ENCODE measurements around the gene SCP2. TPM values are rescaled to one million over a fixed set of nuclear protein-coding genes. Genes with fewer than 3 reads are reported as not detected.

Gene SCP2
- total RNA-seq, 1 donor from 2014 or later: 26.3 TPM

DNA sequence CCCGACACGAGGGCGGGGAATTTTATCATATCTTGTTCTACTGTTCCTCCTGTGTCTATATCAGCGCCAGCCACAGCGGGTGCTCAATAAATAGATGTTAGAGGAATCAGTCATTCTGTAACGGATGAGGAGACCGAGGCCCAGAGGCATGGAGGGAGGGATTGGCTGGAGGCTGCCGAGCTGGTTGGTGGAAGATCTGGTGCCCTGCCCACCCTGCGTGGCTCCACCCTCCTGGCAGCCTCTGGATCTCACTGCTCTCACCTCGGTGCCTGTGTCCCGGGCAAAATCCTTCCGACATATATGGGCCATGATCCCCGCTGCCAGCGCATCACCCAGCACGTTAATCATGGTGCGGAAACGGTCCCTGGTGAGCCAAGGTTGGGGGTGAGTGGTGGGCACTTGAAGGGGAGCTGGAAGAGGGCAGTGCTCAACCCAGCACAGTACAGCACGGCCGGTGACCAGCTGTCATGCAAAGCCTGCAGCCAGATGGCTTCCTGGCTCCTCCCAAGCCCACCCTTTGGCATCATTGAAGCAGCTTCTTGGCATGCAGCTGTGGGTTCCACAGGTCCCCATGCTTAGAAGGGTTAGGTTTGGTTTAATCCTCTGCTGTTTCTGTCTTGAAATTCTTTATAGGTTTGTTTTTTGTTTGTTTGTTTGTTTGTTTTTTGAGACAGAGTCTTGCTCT, 161.7 kb downstream of the SCP2 start:
- Histone ChIP-seq H3K27me3 (no peaks in the 10 kb centered on the region), H3K4me1 (no peaks in the 10 kb centered on the region), H3K36me3 (no peaks in the 10 kb centered on the region), H3K4me3 (no peak overlapping the region), H3K27ac (no peak overlapping the region), H3K9me3 (no peaks in the 10 kb centered on the region)
- no peak for DNase-seq (ENCODE audit: low spot score in 2 of 2)
- intact Hi-C loops (cut with DNase I): no loop called here
- TF ChIP-seq, protein P1, sequence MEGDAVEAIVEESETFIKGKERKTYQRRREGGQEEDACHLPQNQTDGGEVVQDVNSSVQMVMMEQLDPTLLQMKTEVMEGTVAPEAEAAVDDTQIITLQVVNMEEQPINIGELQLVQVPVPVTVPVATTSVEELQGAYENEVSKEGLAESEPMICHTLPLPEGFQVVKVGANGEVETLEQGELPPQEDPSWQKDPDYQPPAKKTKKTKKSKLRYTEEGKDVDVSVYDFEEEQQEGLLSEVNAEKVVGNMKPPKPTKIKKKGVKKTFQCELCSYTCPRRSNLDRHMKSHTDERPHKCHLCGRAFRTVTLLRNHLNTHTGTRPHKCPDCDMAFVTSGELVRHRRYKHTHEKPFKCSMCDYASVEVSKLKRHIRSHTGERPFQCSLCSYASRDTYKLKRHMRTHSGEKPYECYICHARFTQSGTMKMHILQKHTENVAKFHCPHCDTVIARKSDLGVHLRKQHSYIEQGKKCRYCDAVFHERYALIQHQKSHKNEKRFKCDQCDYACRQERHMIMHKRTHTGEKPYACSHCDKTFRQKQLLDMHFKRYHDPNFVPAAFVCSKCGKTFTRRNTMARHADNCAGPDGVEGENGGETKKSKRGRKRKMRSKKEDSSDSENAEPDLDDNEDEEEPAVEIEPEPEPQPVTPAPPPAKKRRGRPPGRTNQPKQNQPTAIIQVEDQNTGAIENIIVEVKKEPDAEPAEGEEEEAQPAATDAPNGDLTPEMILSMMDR (IDR thresholded peaks at IDR 0.05): no peak

GRCh38 chr1:53089478-53090226, 162.6 kb downstream of the SCP2 start:
- Histone ChIP-seq H3K36me3 (no peaks in the 10 kb centered on the region), H3K27me3 (no peaks in the 10 kb centered on the region), H3K4me3 (no peak overlapping the region), H3K27ac (no peak overlapping the region), H3K4me1 (no peaks in the 10 kb centered on the region), H3K9me3 (no peaks in the 10 kb centered on the region)
- TF ChIP-seq, protein P1 (IDR thresholded peaks at IDR 0.05): no peak
- no peak for DNase-seq (ENCODE audit: low spot score in 2 of 2)
- intact Hi-C loops (cut with DNase I): no loop called here

GRCh38 chr1:53090227-53091147, 163.4 kb downstream of the SCP2 start:
- Histone ChIP-seq H3K4me3 (no peak overlapping the region), H3K27me3 (no peaks in the 10 kb centered on the region), H3K36me3 (no peaks in the 10 kb centered on the region), H3K9me3 (no peaks in the 10 kb centered on the region), H3K4me1 (no peaks in the 10 kb centered on the region), H3K27ac (no peak overlapping the region)
- TF ChIP-seq, protein P1 (IDR thresholded peaks at IDR 0.05): no peak
- intact Hi-C loops (cut with DNase I): no loop called here
- DNase-seq (ENCODE audit: low spot score in 2 of 2): no peak

DNA sequence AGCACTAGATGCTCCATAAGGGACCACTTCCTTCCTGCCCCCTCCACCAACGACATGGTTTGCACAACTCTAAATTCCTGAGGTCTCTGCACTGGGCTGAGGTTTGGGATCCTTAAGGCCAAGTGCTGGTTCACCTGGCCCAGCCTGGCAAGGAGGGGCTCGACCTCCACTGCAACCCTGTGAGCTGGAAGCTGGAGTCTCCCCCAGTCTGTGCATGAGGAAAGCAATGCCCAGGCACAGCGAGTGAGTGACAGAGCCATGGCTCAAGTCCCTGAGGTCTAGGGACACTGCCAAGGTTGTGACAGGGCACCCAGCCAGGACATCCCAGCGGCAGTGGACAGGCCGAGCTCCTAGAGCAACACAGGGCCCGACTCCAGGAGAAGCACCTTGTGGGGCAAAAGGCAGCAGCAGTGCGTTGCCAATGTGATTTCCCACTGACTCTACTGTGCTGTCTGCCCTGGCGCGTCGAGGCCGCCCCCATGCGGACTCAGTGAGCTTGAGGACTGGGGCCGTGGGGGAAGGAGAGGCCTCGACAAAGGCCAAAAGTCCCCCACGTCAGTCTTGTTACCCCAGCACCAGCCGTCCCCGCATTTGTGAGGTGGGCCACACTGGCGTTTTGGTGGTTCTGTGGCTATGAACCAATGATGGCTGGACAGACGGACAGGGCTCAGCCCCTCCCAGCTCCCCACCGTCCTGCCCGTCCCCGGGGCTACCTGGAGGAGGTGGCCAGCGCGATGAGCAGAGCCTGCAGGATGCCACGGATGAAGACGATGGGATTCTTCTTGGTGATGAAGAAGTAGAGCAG, 165.0 kb downstream of the SCP2 start:
- H3K36me3 ChIP-seq: no peaks in the 10 kb centered on the region
- no peak overlapping the region for H3K27ac ChIP-seq
- intact Hi-C loops (cut with DNase I): no loop called here
- no peaks in the 10 kb centered on the region for H3K4me1 ChIP-seq
- no peaks in the 10 kb centered on the region for H3K27me3 ChIP-seq
- no peak overlapping the region for H3K4me3 ChIP-seq
- DNase-seq (ENCODE audit: low spot score in 2 of 2): no peak
- TF ChIP-seq, protein P1 (IDR thresholded peaks at IDR 0.05): no peak
- no peaks in the 10 kb centered on the region for H3K9me3 ChIP-seq
